ENCODE measurements around the gene ERBB4. TPM values are rescaled to one million over a fixed set of nuclear protein-coding genes. Genes with fewer than 3 reads are reported as not detected.

Gene ERBB4
- total RNA-seq, 4 donors from 2014 or later = 0.04 to 0.57 (median 0.35) TPM; not detected in 1

DNA sequence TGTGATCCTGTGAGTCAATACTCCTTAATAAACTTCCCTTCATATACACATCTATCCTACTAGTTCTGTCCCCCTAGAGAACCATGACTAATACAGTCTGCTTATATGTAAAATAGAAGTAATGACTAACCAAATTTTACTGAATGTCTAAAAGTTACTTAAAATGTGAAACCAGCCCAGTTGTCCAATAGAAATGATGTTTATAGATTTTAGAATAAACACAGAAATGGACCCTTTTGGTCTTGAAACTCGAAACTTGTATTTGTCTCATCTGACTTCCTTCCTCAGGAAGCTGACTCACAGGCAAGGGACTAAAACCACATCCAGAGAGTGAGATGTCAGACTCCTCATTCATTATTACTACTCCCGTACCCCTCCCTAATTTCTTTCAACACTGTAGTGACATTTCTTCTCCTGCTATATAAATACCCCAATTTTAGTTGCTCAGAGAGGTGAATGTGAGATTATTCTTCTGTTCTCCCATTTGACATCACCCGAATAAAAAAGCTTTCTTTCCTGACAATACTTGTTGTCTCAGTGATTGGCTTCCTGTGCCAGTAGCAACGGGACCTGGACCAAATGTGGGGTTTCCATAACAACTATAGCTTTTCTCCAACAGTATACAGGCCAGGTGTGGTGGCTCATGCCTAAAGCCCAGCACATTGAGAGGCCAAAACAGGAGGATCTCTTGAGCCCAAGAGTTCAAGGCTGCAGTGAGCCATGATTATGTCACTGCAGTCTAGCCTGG, 486.0 kb downstream of the ERBB4 start:
- H3K27me3 ChIP-seq = no peaks in the 10 kb centered on the region
- H3K27ac ChIP-seq = no peak overlapping the region
- TF ChIP-seq, protein P1, sequence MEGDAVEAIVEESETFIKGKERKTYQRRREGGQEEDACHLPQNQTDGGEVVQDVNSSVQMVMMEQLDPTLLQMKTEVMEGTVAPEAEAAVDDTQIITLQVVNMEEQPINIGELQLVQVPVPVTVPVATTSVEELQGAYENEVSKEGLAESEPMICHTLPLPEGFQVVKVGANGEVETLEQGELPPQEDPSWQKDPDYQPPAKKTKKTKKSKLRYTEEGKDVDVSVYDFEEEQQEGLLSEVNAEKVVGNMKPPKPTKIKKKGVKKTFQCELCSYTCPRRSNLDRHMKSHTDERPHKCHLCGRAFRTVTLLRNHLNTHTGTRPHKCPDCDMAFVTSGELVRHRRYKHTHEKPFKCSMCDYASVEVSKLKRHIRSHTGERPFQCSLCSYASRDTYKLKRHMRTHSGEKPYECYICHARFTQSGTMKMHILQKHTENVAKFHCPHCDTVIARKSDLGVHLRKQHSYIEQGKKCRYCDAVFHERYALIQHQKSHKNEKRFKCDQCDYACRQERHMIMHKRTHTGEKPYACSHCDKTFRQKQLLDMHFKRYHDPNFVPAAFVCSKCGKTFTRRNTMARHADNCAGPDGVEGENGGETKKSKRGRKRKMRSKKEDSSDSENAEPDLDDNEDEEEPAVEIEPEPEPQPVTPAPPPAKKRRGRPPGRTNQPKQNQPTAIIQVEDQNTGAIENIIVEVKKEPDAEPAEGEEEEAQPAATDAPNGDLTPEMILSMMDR (IDR thresholded peaks at IDR 0.05) = no peak
- no peak for TF ChIP-seq POLR2A (IDR thresholded peaks at IDR 0.05)
- intact Hi-C loops (cut with DNase I) = no loop called here
- no peak overlapping the region for H3K4me3 ChIP-seq
- no peaks in the 10 kb centered on the region for H3K4me1 ChIP-seq
- no peaks in the 10 kb centered on the region for H3K36me3 ChIP-seq
- WGBS, 2 donors = 40 to 54% methylated on average over 4 of the region's 4 CpGs
- DNase-seq = no peak
- H3K9me3 ChIP-seq = peaks cover 0 to 22% (median 3%) of the 10 kb centered on the region in 3 donors

DNA sequence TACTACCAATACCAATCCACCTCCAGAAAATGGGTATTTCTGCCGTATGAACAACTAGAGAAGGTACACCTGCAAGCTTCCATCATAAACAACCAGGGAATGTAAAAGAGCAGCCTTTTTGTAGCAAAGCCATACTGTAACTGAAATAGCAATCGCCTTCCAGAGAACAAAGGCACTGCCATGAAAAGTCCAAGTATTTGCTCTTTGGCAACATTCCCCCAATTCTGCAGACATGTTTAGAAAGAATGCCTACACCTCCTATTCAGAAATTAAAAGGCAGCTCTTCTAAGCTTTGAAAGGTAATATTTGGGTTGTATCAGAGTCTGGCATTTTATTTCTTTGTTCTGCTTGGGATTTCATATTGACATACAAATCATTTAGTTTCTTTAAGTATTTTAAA, 487.7 kb downstream of the ERBB4 start:
- no peak for DNase-seq

DNA sequence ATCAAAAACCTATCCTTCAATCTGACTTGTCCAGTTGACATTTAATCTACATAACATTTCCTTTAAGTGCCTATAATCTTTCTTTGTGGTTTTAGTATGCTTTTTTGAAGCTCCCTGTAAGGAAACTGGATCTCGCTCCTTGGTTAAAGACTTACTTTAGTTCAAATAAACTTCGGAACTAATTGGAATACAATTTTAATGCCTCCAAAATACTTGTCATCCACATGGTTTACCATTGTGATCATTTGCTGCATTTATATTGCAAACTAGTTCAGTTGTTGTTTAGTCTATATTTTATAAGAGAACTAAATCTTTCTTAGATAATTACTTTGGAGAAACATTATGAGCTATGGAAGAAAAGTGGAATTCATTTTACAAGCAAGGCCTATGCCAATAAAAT, 496.0 kb downstream of the ERBB4 start:
- no peak for TF ChIP-seq POLR2A (IDR thresholded peaks at IDR 0.05)
- TF ChIP-seq, protein P1 (IDR thresholded peaks at IDR 0.05) = no peak
- H3K27me3 ChIP-seq = peaks cover 0 to 3% (median 0%) of the 10 kb centered on the region in 4 donors
- H3K4me3 ChIP-seq = no peak overlapping the region
- H3K27ac ChIP-seq = no peak overlapping the region
- H3K36me3 ChIP-seq = no peaks in the 10 kb centered on the region
- no peak for DNase-seq
- 67 to 85% methylated on average over 2 of the region's 2 CpGs for WGBS, 2 donors
- H3K4me1 ChIP-seq = no peaks in the 10 kb centered on the region
- intact Hi-C loops (cut with DNase I) = no loop called here
- H3K9me3 ChIP-seq = no peaks in the 10 kb centered on the region

More for the DNA sequence above, 487.7 kb downstream of the ERBB4 start:
- TF ChIP-seq, protein P1 (IDR thresholded peaks at IDR 0.05) = no peak
- no peak for TF ChIP-seq POLR2A (IDR thresholded peaks at IDR 0.05)
- intact Hi-C loops (cut with DNase I) = no loop called here
- H3K4me1 ChIP-seq = no peaks in the 10 kb centered on the region
- H3K9me3 ChIP-seq = peaks cover 0 to 22% (median 3%) of the 10 kb centered on the region in 3 donors
- no peak overlapping the region for H3K27ac ChIP-seq
- H3K27me3 ChIP-seq = no peaks in the 10 kb centered on the region
- WGBS, 2 donors = 45 to 52% methylated on average over 2 of the region's 2 CpGs
- H3K4me3 ChIP-seq = no peak overlapping the region
- no peaks in the 10 kb centered on the region for H3K36me3 ChIP-seq

DNA sequence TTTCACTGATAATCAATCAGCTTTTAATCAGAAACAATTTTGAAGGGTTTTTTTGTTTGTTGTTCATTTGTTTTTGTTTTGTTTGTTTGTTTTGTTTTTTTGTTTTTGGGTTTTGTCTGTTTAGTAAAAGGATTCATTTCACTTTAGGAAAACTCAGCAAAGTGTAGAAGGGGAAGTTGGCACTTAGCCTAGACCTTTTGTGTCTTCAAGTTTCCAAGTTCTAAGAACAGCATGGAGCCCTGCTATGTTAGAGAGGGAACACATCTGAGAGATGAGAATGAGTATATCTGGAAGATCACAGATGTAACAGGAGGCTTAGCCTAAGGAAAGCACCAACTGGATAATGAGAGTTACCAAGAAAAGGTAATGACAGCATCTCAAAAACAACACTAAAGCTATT, 501.5 kb downstream of the ERBB4 start:
- no peak for DNase-seq
- Histone ChIP-seq H3K4me3 (no peak overlapping the region), H3K27me3 (no peaks in the 10 kb centered on the region), H3K9me3 (no peaks in the 10 kb centered on the region), H3K36me3 (no peaks in the 10 kb centered on the region), H3K27ac (no peak overlapping the region), H3K4me1 (no peaks in the 10 kb centered on the region)
- TF ChIP-seq, protein P1 (IDR thresholded peaks at IDR 0.05) = no peak
- TF ChIP-seq POLR2A (IDR thresholded peaks at IDR 0.05) = no peak
- intact Hi-C loops (cut with DNase I) = no loop called here

DNA sequence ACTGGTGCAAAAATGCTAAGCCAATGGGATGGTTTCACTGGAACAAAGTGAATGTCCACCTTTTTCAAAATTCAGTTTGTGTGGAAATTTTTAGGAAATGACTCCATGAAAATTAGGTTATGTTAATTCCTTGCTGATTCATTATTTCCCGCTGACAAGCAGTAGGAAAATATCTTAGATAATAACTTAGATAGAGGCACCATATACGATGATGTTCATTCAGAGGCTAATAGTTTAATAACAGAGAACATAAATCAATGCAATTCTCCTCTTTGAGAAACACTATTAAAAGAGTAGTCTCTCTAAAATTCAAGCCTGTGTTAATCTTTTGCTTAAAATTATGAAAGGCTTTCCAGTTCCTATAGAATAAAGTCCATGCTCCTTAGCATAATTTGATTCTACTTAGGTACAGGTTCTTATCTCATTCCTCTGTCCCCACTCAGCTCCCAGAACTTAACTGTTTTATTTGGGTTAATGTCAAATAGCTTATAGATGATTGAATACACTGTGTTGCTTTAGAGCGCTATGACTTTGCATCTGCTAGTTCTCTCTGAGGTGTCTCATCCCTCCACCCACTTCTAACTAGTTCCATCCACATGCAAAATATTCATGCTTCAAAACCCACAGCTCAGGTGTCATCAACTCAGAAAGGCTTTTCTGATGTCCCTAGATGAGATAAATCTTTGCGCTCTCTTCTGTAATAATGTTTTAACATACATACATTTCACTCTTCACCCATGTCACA, 503.6 kb downstream of the ERBB4 start:
- Histone ChIP-seq H3K9me3 (no peaks in the 10 kb centered on the region), H3K36me3 (no peaks in the 10 kb centered on the region), H3K27me3 (no peaks in the 10 kb centered on the region), H3K27ac (no peak overlapping the region), H3K4me3 (no peak overlapping the region), H3K4me1 (no peaks in the 10 kb centered on the region)
- WGBS, 2 donors = 83 to 84% methylated on average over 4 of the region's 4 CpGs
- intact Hi-C loops (cut with DNase I) = no loop called here
- TF ChIP-seq POLR2A (IDR thresholded peaks at IDR 0.05) = no peak
- TF ChIP-seq, protein P1 (IDR thresholded peaks at IDR 0.05) = no peak
- DNase-seq = no peak

All from esophagus squamous epithelium (tissue), 5 donors.